Measurements from ENCODE around the gene SYVN1. TPM values are rescaled to one million over a fixed set of nuclear protein-coding genes. Genes with fewer than 3 reads are reported as not detected.
A peak's percentile ranks its signal among the peaks of the same experiment; 100 is the strongest.

SYVN1 gene
- total and polyA plus RNA-seq, 10 of the 15 experiments (the other 5 are each of a cell fraction or from before 2014, with no cell fraction given), result 0.79 to 63.6 (median 20.1) TPM

DNA sequence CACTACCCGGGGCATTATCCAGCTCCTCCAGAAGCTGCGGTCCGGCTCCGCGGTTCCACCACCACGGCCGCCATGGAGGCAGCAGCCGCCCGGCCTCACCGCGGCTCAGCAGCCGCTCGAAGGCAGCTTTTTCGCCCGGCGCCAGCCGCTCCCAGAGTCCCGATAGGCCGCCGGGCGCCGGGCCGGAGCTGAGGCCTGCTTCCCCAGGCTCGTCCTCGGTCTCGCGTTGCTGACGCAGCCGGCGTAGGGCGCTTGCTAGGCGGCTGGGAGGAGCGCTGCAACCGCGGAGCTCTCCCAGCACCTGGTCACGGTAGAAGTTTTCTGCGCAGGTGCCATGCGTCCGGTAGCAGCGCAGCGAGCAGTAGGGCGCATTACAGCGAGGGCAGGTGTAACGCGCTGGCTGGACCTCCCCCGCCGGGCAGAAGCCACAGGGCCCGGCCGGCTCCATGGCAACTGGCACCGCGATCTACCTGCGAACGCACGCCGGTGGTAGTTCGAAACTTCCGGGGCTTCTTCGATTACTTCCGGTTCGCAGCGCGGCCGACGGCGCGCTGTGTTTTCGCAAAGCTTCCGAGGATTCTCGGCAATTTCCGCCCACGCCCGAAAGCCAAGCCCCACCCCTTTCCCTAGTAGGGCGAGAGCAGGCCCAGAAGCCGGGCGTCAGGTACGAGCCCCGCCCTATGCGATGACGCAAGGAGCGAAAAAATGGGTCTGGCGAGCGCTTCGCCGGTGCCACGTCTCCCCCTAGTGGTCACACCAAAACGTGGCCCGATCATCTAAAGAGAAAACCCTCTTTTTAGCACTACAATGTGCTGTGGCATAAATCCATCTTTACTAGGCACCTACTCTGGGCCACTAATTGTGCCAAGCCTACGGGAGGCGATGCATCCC, 16.9 kb downstream of the SYVN1 start, which contains the start of gene ZNHIT2 (continued):
- peak; percentile 97 for TF ChIP-seq MXI1 (IDR thresholded peaks at IDR 0.05; ENCODE audit: low read depth, low read length)
- TF ChIP-seq, protein P1, sequence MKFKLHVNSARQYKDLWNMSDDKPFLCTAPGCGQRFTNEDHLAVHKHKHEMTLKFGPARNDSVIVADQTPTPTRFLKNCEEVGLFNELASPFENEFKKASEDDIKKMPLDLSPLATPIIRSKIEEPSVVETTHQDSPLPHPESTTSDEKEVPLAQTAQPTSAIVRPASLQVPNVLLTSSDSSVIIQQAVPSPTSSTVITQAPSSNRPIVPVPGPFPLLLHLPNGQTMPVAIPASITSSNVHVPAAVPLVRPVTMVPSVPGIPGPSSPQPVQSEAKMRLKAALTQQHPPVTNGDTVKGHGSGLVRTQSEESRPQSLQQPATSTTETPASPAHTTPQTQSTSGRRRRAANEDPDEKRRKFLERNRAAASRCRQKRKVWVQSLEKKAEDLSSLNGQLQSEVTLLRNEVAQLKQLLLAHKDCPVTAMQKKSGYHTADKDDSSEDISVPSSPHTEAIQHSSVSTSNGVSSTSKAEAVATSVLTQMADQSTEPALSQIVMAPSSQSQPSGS (IDR thresholded peaks at IDR 0.05; ENCODE audit: low read length), result peak; percentile 78
- peak; percentile 75; the same call in 1 of the 2 replicates for TF ChIP-seq CHD1 (IDR thresholded peaks at IDR 0.05; ENCODE audit: low read depth, low read length)
- TF ChIP-seq TBL1XR1 (IDR thresholded peaks at IDR 0.05; ENCODE audit: low read depth, low read length), result peak; percentile 75; the same call in 1 of the 2 replicates
- 0 out of 2 replicates have a peak, but pooled peaks have one; percentile 43 for TF ChIP-seq TAF1 (IDR thresholded peaks at IDR 0.05; ENCODE audit: borderline replicate concordance, low read depth, low read length)
- 0 out of 2 replicates have a peak, but pooled peaks have one; percentile 64 for TF ChIP-seq CBX5 (IDR thresholded peaks at IDR 0.05; ENCODE audit: low read depth)
- TF ChIP-seq NFXL1 (IDR thresholded peaks at IDR 0.05; ENCODE audit: borderline replicate concordance), result no peak
- TF ChIP-seq POLR2AphosphoS2 (IDR thresholded peaks at IDR 0.05; ENCODE audit: low read depth, low read length), result peak; percentile 81
- peak; percentile 47 for TF ChIP-seq SP1 (IDR thresholded peaks at IDR 0.05; ENCODE audit: low read depth, low read length)
- TF ChIP-seq TCF3 (IDR thresholded peaks at IDR 0.05; ENCODE audit: borderline replicate concordance, insufficient read depth, low read depth, low read length), result 0 out of 2 replicates have a peak, but pooled peaks have one; percentile 23
- TF ChIP-seq ASH2L (IDR thresholded peaks at IDR 0.05; ENCODE audit: borderline replicate concordance, low read depth), result no peak
- peak; percentile 67 to 84 for TF ChIP-seq EGR1 (IDR thresholded peaks at IDR 0.05; ENCODE audit: borderline replicate concordance in 1 of 2, low read depth in 2 of 2, low read length in 2 of 2)
- peak; percentile 24; the same call in 1 of the 2 replicates for TF ChIP-seq NRF1 (conservative IDR thresholded peaks at IDR 0.05; ENCODE audit: low read depth, low read length)
- 0 out of 2 replicates have a peak, but pooled peaks have one; percentile 66 for TF ChIP-seq RB1 (IDR thresholded peaks at IDR 0.05; ENCODE audit: borderline replicate concordance)
- TF ChIP-seq SIN3A (IDR thresholded peaks at IDR 0.05; ENCODE audit: low read depth, low read length), result peak; percentile 96
- TF ChIP-seq MLLT1 (IDR thresholded peaks at IDR 0.05), result 0 out of 2 replicates have a peak, but pooled peaks have one; percentile 31
- no peak for TF ChIP-seq FOS (IDR thresholded peaks at IDR 0.05; ENCODE audit: borderline replicate concordance, extremely low read depth, insufficient read length)
- TF ChIP-seq FOXK2 (IDR thresholded peaks at IDR 0.05), result peak; percentile 50; the same call in 1 of the 2 replicates
- peak; percentile 79 for TF ChIP-seq NR2C2 (IDR thresholded peaks at IDR 0.05; ENCODE audit: borderline replicate concordance, control insufficient read depth, insufficient read length, low read depth)
- TF ChIP-seq MYB (IDR thresholded peaks at IDR 0.05; ENCODE audit: borderline replicate concordance, low read depth, low read length), result no peak
- TF ChIP-seq, protein P2, sequence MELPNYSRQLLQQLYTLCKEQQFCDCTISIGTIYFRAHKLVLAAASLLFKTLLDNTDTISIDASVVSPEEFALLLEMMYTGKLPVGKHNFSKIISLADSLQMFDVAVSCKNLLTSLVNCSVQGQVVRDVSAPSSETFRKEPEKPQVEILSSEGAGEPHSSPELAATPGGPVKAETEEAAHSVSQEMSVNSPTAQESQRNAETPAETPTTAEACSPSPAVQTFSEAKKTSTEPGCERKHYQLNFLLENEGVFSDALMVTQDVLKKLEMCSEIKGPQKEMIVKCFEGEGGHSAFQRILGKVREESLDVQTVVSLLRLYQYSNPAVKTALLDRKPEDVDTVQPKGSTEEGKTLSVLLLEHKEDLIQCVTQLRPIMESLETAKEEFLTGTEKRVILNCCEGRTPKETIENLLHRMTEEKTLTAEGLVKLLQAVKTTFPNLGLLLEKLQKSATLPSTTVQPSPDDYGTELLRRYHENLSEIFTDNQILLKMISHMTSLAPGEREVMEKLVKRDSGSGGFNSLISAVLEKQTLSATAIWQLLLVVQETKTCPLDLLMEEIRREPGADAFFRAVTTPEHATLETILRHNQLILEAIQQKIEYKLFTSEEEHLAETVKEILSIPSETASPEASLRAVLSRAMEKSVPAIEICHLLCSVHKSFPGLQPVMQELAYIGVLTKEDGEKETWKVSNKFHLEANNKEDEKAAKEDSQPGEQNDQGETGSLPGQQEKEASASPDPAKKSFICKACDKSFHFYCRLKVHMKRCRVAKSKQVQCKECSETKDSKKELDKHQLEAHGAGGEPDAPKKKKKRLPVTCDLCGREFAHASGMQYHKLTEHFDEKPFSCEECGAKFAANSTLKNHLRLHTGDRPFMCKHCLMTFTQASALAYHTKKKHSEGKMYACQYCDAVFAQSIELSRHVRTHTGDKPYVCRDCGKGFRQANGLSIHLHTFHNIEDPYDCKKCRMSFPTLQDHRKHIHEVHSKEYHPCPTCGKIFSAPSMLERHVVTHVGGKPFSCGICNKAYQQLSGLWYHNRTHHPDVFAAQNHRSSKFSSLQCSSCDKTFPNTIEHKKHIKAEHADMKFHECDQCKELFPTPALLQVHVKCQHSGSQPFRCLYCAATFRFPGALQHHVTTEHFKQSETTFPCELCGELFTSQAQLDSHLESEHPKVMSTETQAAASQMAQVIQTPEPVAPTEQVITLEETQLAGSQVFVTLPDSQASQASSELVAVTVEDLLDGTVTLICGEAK (IDR thresholded peaks at IDR 0.05; ENCODE audit: borderline replicate concordance), result peak; percentile 98
- peak; percentile 32; the same call in 1 of the 2 replicates for TF ChIP-seq PAX5 (IDR thresholded peaks at IDR 0.05; ENCODE audit: borderline replicate concordance, low read depth, low read length)
- no peak for TF ChIP-seq RFX5 (IDR thresholded peaks at IDR 0.05; ENCODE audit: low read depth, low read length)
